T-helper 2 cell treated with Interferon-gamma antibody and Interleukin-4, amounts not matched to agents 5 μg/mL and 100 μg/mL, for 36 hours (primary cell): ENCODE measurements around the gene RPS27L.

ENCODE experiments used
- DNase-seq: peaks from one replicate; pipeline ENCODE4 v3.0.0; 2021; ENCODE audit warnings: low spot score
- H3K27ac Mint-ChIP-seq: one replicate; pipeline ENCODE4 v1.8.0; 2021; ENCODE audit warnings: mild to moderate bottlenecking, mixed read lengths
- H3K27me3 Mint-ChIP-seq: one replicate; pipeline ENCODE4 v1.8.0; 2021; ENCODE audit warnings: low read depth, mixed read lengths
- H3K36me3 Mint-ChIP-seq: one replicate; pipeline ENCODE4 v1.8.0; 2021; ENCODE audit warnings: low read depth, mixed read lengths
- H3K4me1 Mint-ChIP-seq: one replicate; pipeline ENCODE4 v1.8.0; 2021; ENCODE audit warnings: low read depth, mixed read lengths
- H3K4me3 Mint-ChIP-seq: one replicate; pipeline ENCODE4 v1.8.0; 2022; ENCODE audit warnings: mild to moderate bottlenecking, moderate library complexity, mixed read lengths
- H3K9me3 Mint-ChIP-seq: one replicate; pipeline ENCODE4 v1.8.0; 2021; ENCODE audit warnings: mixed read lengths

Gene RPS27L

GRCh38 chr15:63191895-63192618, 34.8 kb upstream of the RPS27L start:
- peak overlapping the region; percentile 99 for H3K4me3 Mint-ChIP-seq
- H3K9me3 Mint-ChIP-seq, result no peaks in the 10 kb centered on the region
- DNase-seq, result peak; percentile 70
- H3K36me3 Mint-ChIP-seq, result peaks cover 33% of the 10 kb centered on the region
- no peaks in the 10 kb centered on the region for H3K27me3 Mint-ChIP-seq
- peaks cover 69% of the 10 kb centered on the region for H3K4me1 Mint-ChIP-seq
- peak overlapping the region; percentile 96 for H3K27ac Mint-ChIP-seq

GRCh38 chr15:63190769-63191649, 33.7 kb upstream of the RPS27L start:
- H3K9me3 Mint-ChIP-seq, result no peaks in the 10 kb centered on the region
- H3K4me3 Mint-ChIP-seq, result peak overlapping the region; percentile 99
- H3K4me1 Mint-ChIP-seq, result peaks cover 61% of the 10 kb centered on the region
- peak overlapping the region; percentile 96 for H3K27ac Mint-ChIP-seq
- H3K36me3 Mint-ChIP-seq, result peaks cover 29% of the 10 kb centered on the region
- H3K27me3 Mint-ChIP-seq, result no peaks in the 10 kb centered on the region
- no peak for DNase-seq

- Mint-ChIP-seq H3K27ac (peak overlapping the region; percentile 95), H3K4me1 (peaks cover 52% of the 10 kb centered on the region), H3K4me3 (peak overlapping the region; percentile 99), H3K36me3 (peaks cover 23% of the 10 kb centered on the region), H3K9me3 (no peaks in the 10 kb centered on the region), H3K27me3 (no peaks in the 10 kb centered on the region)
- no peak for DNase-seq
Observed at GRCh38 chr15:63189941-63190768, 32.9 kb upstream of the RPS27L start.

- H3K4me3 Mint-ChIP-seq, result peak within 1 kb of the TSS; percentile 99
- peak within 1 kb of the TSS; percentile 95 for H3K27ac Mint-ChIP-seq
- peaks cover 44% of the 10 kb centered on the region for H3K4me1 Mint-ChIP-seq
- no peaks in the 10 kb centered on the region for H3K27me3 Mint-ChIP-seq
- peak; percentile 97 for DNase-seq
- H3K9me3 Mint-ChIP-seq, result no peaks in the 10 kb centered on the region
- peaks cover 19% of the 10 kb centered on the region for H3K36me3 Mint-ChIP-seq
Observed at GRCh38 chr15:63188926-63189871, 31.9 kb upstream of the RPS27L start, which contains the start of gene RAB8B. Gene RAB8B (plus strand): TSS chr15:63189606. CDS start chr15:63189625, 19 bp downstream.

GRCh38 chr15:63188247-63188925, 31.1 kb upstream of the RPS27L start:
- Mint-ChIP-seq H3K27ac (peak overlapping the region; percentile 95), H3K9me3 (no peaks in the 10 kb centered on the region), H3K36me3 (peaks cover 13% of the 10 kb centered on the region), H3K4me1 (peaks cover 38% of the 10 kb centered on the region), H3K27me3 (no peaks in the 10 kb centered on the region), H3K4me3 (peak overlapping the region; percentile 99)
- DNase-seq, result peak; percentile 54

- H3K36me3 Mint-ChIP-seq, result peaks cover 10% of the 10 kb centered on the region
- H3K9me3 Mint-ChIP-seq, result no peaks in the 10 kb centered on the region
- H3K27ac Mint-ChIP-seq, result no peak overlapping the region
- DNase-seq, result no peak
- peaks cover 33% of the 10 kb centered on the region for H3K4me1 Mint-ChIP-seq
- H3K27me3 Mint-ChIP-seq, result no peaks in the 10 kb centered on the region
- peak overlapping the region; percentile 99 for H3K4me3 Mint-ChIP-seq
Observed at GRCh38 chr15:63187589-63188226, 30.4 kb upstream of the RPS27L start.

- H3K27ac Mint-ChIP-seq, result no peak overlapping the region
- peaks cover 9% of the 10 kb centered on the region for H3K36me3 Mint-ChIP-seq
- H3K4me3 Mint-ChIP-seq, result no peak overlapping the region
- no peaks in the 10 kb centered on the region for H3K9me3 Mint-ChIP-seq
- peaks cover 19% of the 10 kb centered on the region for H3K4me1 Mint-ChIP-seq
- no peak for DNase-seq
- no peaks in the 10 kb centered on the region for H3K27me3 Mint-ChIP-seq
Observed at GRCh38 chr15:63186065-63186464, 28.8 kb upstream of the RPS27L start.

GRCh38 chr15:63185206-63185605, 27.9 kb upstream of the RPS27L start:
- H3K27ac Mint-ChIP-seq, result no peak overlapping the region
- H3K9me3 Mint-ChIP-seq, result no peaks in the 10 kb centered on the region
- H3K4me1 Mint-ChIP-seq, result peaks cover 14% of the 10 kb centered on the region
- no peak for DNase-seq
- no peak overlapping the region for H3K4me3 Mint-ChIP-seq
- peaks cover 4% of the 10 kb centered on the region for H3K36me3 Mint-ChIP-seq
- H3K27me3 Mint-ChIP-seq, result no peaks in the 10 kb centered on the region

GRCh38 chr15:63181648-63182047, 24.4 kb upstream of the RPS27L start:
- H3K4me1 Mint-ChIP-seq, result peaks cover 11% of the 10 kb centered on the region

GRCh38 chr15:63180746-63181145, 23.5 kb upstream of the RPS27L start:
- no peak overlapping the region for H3K27ac Mint-ChIP-seq
- no peaks in the 10 kb centered on the region for H3K36me3 Mint-ChIP-seq
- peaks cover 11% of the 10 kb centered on the region for H3K4me1 Mint-ChIP-seq
- H3K27me3 Mint-ChIP-seq, result no peaks in the 10 kb centered on the region
- no peaks in the 10 kb centered on the region for H3K9me3 Mint-ChIP-seq
- no peak overlapping the region for H3K4me3 Mint-ChIP-seq
- no peak for DNase-seq

More at GRCh38 chr15:63181648-63182047, 24.4 kb upstream of the RPS27L start:
- H3K27me3 Mint-ChIP-seq, result no peaks in the 10 kb centered on the region
- no peak overlapping the region for H3K27ac Mint-ChIP-seq
- no peaks in the 10 kb centered on the region for H3K36me3 Mint-ChIP-seq
- DNase-seq, result no peak
- H3K4me3 Mint-ChIP-seq, result no peak overlapping the region
- H3K9me3 Mint-ChIP-seq, result no peaks in the 10 kb centered on the region

- H3K4me3 Mint-ChIP-seq, result no peak overlapping the region
- DNase-seq, result no peak
- H3K4me1 Mint-ChIP-seq, result peaks cover 11% of the 10 kb centered on the region
- H3K27ac Mint-ChIP-seq, result no peak overlapping the region
- H3K36me3 Mint-ChIP-seq, result no peaks in the 10 kb centered on the region
- H3K27me3 Mint-ChIP-seq, result no peaks in the 10 kb centered on the region
- no peaks in the 10 kb centered on the region for H3K9me3 Mint-ChIP-seq
Observed at GRCh38 chr15:63178034-63178433, 20.8 kb upstream of the RPS27L start.

GRCh38 chr15:63176302-63176701, 19.0 kb upstream of the RPS27L start:
- no peak for DNase-seq
- Mint-ChIP-seq H3K4me3 (no peak overlapping the region), H3K36me3 (no peaks in the 10 kb centered on the region), H3K4me1 (peaks cover 11% of the 10 kb centered on the region), H3K9me3 (no peaks in the 10 kb centered on the region), H3K27ac (no peak overlapping the region), H3K27me3 (no peaks in the 10 kb centered on the region)
